HepG2 (cell line): ENCODE data around the gene DISP2. TPM values are rescaled to one million over a fixed set of nuclear protein-coding genes. Genes with fewer than 3 reads are reported as not detected.

ENCODE experiments used
- ADNP ChIP-seq: sonication (generic); formaldehyde crosslinking; IDR thresholded peaks from 2 replicates; pipeline ENCODE4 v1.4.0; 2020; ENCODE audit warnings: missing genetic modification reagents
- ARNT2 ChIP-seq: sonication (generic); formaldehyde crosslinking; IDR thresholded peaks from 2 replicates; pipeline ENCODE4 v1.8.0; 2022; ENCODE audit warnings: mild to moderate bottlenecking, low read depth, missing genetic modification reagents, moderate library complexity
- CCDC6 ChIP-seq: sonication (generic); formaldehyde crosslinking; IDR thresholded peaks from 2 replicates; pipeline ENCODE4 v1.8.1; 2022; ENCODE audit warnings: mild to moderate bottlenecking, missing genetic modification reagents, moderate library complexity
- DNMT3B ChIP-seq: conservative IDR thresholded peaks from 2 replicates; pipeline ENCODE4 v1.6.1; 2016; ENCODE audit warnings: missing biosample characterization, control low read depth
- MAFK ChIP-seq, 2 experiments: IDR thresholded peaks in 1 of 2; conservative IDR thresholded peaks in 1 of 2; 2 replicates each; pipeline ENCODE4 v1.6.1; 2011; ENCODE audit warnings: improper control_type of control experiment in 2 of 2, low read length in 2 of 2
- NFE2 ChIP-seq: sonication (generic); formaldehyde crosslinking; IDR thresholded peaks from 2 replicates; pipeline ENCODE4 v1.4.0; 2020; ENCODE audit warnings: missing genetic modification reagents
- NFE2L2 ChIP-seq: fragments of 150-350 bp; IDR thresholded peaks from 2 replicates; pipeline ENCODE4 v1.6.1; 2014; ENCODE audit warnings: low read length
- PPARG ChIP-seq: conservative IDR thresholded peaks from 2 replicates; pipeline ENCODE4 v1.6.1; 2016; ENCODE audit warnings: missing biosample characterization, missing genetic modification reagents
- PTBP1 ChIP-seq: fragments of 200-400 bp; formaldehyde crosslinking; IDR thresholded peaks from 2 replicates; pipeline ENCODE4 v1.6.1; 2018; ENCODE audit warnings: low read length, low read depth; ENCODE audit not compliant: poor library complexity, severe bottlenecking
- RELA ChIP-seq: sonication (generic); formaldehyde crosslinking; IDR thresholded peaks from 2 replicates; pipeline ENCODE4 v1.4.0; 2020; ENCODE audit warnings: missing genetic modification reagents
- SP2 ChIP-seq: sonication (generic); formaldehyde crosslinking; IDR thresholded peaks from 2 replicates; pipeline ENCODE4 v1.5.1; 2020; ENCODE audit warnings: mild to moderate bottlenecking, missing genetic modification reagents
- SRSF1 ChIP-seq: fragments of 200-400 bp; formaldehyde crosslinking; optimal IDR thresholded peaks from 2 replicates; pipeline ENCODE3; 2017; ENCODE audit warnings: mild to moderate bottlenecking, low read depth, low read length, moderate library complexity
- TAF15 ChIP-seq: fragments of 200-400 bp; formaldehyde crosslinking; IDR thresholded peaks from one replicate; pipeline ENCODE4 v1.6.1; 2018; ENCODE audit warnings: mild to moderate bottlenecking, low read depth, low read length; ENCODE audit not compliant: poor library complexity, severe bottlenecking
- TARDBP ChIP-seq: sonication (generic); formaldehyde crosslinking; IDR thresholded peaks from 2 replicates; pipeline ENCODE4 v1.8.0; 2022; ENCODE audit warnings: mild to moderate bottlenecking, missing genetic modification reagents
- TCF7L2 ChIP-seq: IDR thresholded peaks from 2 replicates; pipeline ENCODE4 v1.6.1; 2011; ENCODE audit warnings: mild to moderate bottlenecking, low read depth, low read length, moderate library complexity
- ZFP37 ChIP-seq: sonication (generic); formaldehyde crosslinking; IDR thresholded peaks from 2 replicates; pipeline ENCODE4 v1.4.0; 2020; ENCODE audit warnings: missing genetic modification reagents, borderline replicate concordance
- ZFY ChIP-seq: sonication (generic); formaldehyde crosslinking; IDR thresholded peaks from 2 replicates; pipeline ENCODE4 v1.4.0; 2020; ENCODE audit warnings: missing genetic modification reagents
- ZNF180 ChIP-seq: sonication (generic); formaldehyde crosslinking; IDR thresholded peaks from 2 replicates; pipeline ENCODE4 v1.4.0; 2020; ENCODE audit warnings: low read depth, missing genetic modification reagents, borderline replicate concordance
- ZNF260 ChIP-seq: sonication (generic); formaldehyde crosslinking; IDR thresholded peaks from 2 replicates; pipeline ENCODE4 v1.4.0; 2020; ENCODE audit warnings: missing genetic modification reagents, low read depth, mild to moderate bottlenecking, borderline replicate concordance
- ZNF44 ChIP-seq: sonication (generic); formaldehyde crosslinking; IDR thresholded peaks from 2 replicates; pipeline ENCODE4 v1.5.1; 2020; ENCODE audit warnings: mild to moderate bottlenecking, missing genetic modification reagents
- ZNF441 ChIP-seq: sonication (generic); formaldehyde crosslinking; IDR thresholded peaks from 2 replicates; pipeline ENCODE4 v1.7.0; 2021; ENCODE audit warnings: missing genetic modification reagents, borderline replicate concordance
- ZNF749 ChIP-seq: sonication (generic); formaldehyde crosslinking; IDR thresholded peaks from 2 replicates; pipeline ENCODE4 v1.8.0; 2022; ENCODE audit warnings: mild to moderate bottlenecking, missing genetic modification reagents, moderate library complexity, borderline replicate concordance
- ZSCAN22 ChIP-seq: sonication (generic); formaldehyde crosslinking; IDR thresholded peaks from 2 replicates; pipeline ENCODE4 v1.4.0; 2020; ENCODE audit warnings: mild to moderate bottlenecking, missing genetic modification reagents
- polyA plus RNA-seq, 8 experiments: library from polyadenylated mRNA; depleted of rRNA in 3 of 8; stranded (reverse) in 7 of 8; unstranded in 1 of 8; fragments of >200 nt; fragmentation: Illumina TruSeq in 4 of 8; extraction: Trizol in 4 of 8; gene quantifications; 2 replicates each; pipeline versions ENCODE4 v1.2.1 to v1.2.3, GENCODE V29; 2011 to 2016; ENCODE audit warnings: low read depth in 4 of 8, missing spikeins in 1 of 8, mixed read lengths in 1 of 8; ENCODE audit not compliant: insufficient read depth in 1 of 8
- total RNA-seq, 5 experiments: library from RNA; depleted of rRNA; stranded (reverse); fragments of >200 nt; fragmentation: Illumina TruSeq; extraction: Trizol; gene quantifications; 2 replicates each; pipeline ENCODE4 v1.2.3, GENCODE V29; 2016; ENCODE audit warnings: low read depth in 1 of 5
- TF ChIP-seq, protein P1 (sequence below): sonication (generic); formaldehyde crosslinking; IDR thresholded peaks from 2 replicates; pipeline ENCODE4 v1.4.0; 2020; ENCODE audit warnings: missing genetic modification reagents, borderline replicate concordance
- TF ChIP-seq, protein P2 (sequence below): sonication (generic); formaldehyde crosslinking; IDR thresholded peaks from 2 replicates; pipeline ENCODE4 v1.5.0; 2020; ENCODE audit warnings: missing genetic modification reagents, mild to moderate bottlenecking, borderline replicate concordance
- TF ChIP-seq, protein P3 (sequence below): sonication (generic); formaldehyde crosslinking; IDR thresholded peaks from 2 replicates; pipeline ENCODE4 v1.4.0; 2020; ENCODE audit warnings: low read depth, mild to moderate bottlenecking, missing genetic modification reagents

DISP2 gene
- total and polyA plus RNA-seq, 2 of the 13 experiments (the other 11 are each of a cell fraction or from before 2014, with no cell fraction given): 0.09 to 0.32 TPM

DNA sequence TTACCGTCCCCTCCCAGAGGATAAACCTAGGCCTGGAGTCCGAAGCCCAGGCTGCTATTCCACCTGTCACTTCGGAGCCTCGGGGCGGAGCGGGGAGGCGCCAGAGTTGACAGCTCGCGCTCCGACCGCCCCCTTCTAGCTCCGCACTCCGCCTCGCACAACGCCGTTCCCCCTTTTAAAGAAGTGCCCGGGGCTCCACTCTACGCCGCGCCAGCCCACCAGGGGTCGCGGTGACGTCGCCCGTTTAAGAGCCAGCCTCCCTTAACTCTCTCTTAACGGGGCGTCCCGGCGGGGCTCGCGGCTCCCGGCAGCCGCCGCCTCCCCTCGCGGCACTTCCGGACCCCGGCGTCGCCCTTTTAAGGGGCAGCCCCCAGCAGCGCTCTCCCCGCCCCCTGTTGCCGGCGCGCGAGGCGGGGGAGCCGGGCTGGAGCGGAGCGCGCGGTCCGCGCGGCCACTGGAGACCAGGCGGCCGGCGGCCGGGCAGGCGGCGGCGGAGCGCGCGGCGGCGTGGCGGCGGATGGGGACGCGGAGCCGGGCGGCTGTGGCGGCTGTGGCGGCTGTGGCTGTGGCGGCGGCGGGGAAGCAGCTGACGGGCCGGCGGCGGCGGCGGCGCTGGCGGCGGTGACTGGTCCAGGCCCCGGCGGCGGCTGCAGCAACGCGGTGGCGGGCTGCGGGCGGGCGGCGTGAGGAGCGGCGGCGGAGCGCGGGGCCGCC lies 34.6 kb upstream of the DISP2 start, which contains the start of gene INAFM2 (continued):
- TF ChIP-seq, protein P1, sequence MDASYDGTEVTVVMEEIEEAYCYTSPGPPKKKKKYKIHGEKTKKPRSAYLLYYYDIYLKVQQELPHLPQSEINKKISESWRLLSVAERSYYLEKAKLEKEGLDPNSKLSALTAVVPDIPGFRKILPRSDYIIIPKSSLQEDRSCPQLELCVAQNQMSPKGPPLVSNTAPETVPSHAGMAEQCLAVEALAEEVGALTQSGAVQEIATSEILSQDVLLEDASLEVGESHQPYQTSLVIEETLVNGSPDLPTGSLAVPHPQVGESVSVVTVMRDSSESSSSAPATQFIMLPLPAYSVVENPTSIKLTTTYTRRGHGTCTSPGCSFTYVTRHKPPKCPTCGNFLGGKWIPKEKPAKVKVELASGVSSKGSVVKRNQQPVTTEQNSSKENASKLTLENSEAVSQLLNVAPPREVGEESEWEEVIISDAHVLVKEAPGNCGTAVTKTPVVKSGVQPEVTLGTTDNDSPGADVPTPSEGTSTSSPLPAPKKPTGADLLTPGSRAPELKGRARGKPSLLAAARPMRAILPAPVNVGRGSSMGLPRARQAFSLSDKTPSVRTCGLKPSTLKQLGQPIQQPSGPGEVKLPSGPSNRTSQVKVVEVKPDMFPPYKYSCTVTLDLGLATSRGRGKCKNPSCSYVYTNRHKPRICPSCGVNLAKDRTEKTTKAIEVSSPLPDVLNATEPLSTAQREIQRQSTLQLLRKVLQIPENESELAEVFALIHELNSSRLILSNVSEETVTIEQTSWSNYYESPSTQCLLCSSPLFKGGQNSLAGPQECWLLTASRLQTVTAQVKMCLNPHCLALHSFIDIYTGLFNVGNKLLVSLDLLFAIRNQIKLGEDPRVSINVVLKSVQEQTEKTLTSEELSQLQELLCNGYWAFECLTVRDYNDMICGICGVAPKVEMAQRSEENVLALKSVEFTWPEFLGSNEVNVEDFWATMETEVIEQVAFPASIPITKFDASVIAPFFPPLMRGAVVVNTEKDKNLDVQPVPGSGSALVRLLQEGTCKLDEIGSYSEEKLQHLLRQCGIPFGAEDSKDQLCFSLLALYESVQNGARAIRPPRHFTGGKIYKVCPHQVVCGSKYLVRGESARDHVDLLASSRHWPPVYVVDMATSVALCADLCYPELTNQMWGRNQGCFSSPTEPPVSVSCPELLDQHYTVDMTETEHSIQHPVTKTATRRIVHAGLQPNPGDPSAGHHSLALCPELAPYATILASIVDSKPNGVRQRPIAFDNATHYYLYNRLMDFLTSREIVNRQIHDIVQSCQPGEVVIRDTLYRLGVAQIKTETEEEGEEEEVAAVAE (CRISPR knock-in tag): no peak
- TF ChIP-seq ARNT2 (CRISPR knock-in tag) (0 out of 2 replicates have a peak, but pooled peaks have one; percentile 29), ZFP37 (CRISPR knock-in tag) (0 out of 2 replicates have a peak, but pooled peaks have one; percentile 70), ZNF260 (CRISPR knock-in tag) (no peak), DNMT3B (no peak), NFE2L2 (no peak), PPARG (0 out of 2 replicates have a peak, but pooled peaks have one; percentile 30), ZNF180 (no peak), ADNP (no peak), ZSCAN22 (CRISPR knock-in tag) (peak; percentile 57; the same call in 1 of the 2 replicates), TCF7L2 (no peak), SP2 (no peak), TARDBP (no peak), ZFY (CRISPR knock-in tag) (peak; percentile 30), NFE2 (no peak), SRSF1 (no peak), ZNF44 (CRISPR knock-in tag) (no peak), CCDC6 (peak; percentile 70; the same call in 1 of the 2 replicates), PTBP1 (no peak), RELA (no peak), TAF15 (no peak), ZNF441 (CRISPR knock-in tag) (peak; percentile 87), ZNF749 (0 out of 2 replicates have a peak, but pooled peaks have one; percentile 29), MAFK (conservative IDR thresholded peaks at IDR 0.05 in 1 of 2, IDR thresholded peaks at IDR 0.05 in 1 of 2; ENCODE audit: low read length in 2 of 2) (no peak)
- TF ChIP-seq, protein P2, sequence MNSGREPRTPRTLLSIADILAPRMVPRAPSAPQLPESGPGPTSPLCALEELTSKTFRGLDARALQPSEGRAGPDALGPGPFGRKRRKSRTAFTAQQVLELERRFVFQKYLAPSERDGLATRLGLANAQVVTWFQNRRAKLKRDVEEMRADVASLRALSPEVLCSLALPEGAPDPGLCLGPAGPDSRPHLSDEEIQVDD (CRISPR knock-in tag): peak; percentile 60; the same call in 1 of the 2 replicates
- TF ChIP-seq, protein P3, sequence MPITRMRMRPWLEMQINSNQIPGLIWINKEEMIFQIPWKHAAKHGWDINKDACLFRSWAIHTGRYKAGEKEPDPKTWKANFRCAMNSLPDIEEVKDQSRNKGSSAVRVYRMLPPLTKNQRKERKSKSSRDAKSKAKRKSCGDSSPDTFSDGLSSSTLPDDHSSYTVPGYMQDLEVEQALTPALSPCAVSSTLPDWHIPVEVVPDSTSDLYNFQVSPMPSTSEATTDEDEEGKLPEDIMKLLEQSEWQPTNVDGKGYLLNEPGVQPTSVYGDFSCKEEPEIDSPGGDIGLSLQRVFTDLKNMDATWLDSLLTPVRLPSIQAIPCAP (CRISPR knock-in tag): no peak
